Measurements from ENCODE around the gene PLOD2.

PLOD2 gene

DNA sequence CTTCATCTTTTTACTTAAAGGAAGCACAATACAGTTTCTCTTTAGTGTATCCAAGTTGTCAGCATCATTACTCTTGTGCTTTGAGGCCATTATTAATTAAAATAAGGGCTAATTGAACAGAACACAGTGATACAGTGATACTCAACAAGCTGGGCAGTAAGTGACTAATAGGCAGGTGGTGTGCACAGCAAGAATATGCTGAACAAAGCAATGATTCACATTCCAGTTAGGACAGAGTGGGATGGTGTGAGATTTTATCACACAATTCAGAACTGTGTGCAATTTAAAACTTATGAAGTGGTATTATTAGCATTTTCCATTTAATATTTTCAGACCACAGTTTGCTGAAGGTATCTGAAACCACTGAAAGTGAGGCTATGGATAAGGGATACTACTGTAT, 116.9 kb downstream of the PLOD2 start:
- DNase-seq (ENCODE audit: low read depth in 3 of 3), result no peak

DNA sequence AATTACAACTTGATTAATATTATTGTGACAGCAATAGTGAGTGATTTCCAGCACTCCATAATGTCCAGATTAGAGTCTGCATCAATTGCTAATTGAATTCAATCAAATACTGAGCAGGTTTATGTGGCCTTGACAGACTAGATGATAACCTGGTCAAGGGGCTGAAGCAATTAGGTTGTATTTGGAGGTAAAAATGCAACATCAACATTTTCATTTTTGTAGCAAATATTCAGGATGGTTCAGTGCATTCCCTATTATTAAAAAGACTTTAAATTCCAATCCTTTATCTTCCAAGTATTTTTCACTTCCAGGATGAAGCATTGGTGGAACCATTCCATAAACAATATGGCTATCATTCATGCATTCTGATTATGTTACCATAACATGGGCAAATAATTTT, 120.4 kb downstream of the PLOD2 start:
- no peak for DNase-seq (ENCODE audit: low read depth in 3 of 3)

DNA sequence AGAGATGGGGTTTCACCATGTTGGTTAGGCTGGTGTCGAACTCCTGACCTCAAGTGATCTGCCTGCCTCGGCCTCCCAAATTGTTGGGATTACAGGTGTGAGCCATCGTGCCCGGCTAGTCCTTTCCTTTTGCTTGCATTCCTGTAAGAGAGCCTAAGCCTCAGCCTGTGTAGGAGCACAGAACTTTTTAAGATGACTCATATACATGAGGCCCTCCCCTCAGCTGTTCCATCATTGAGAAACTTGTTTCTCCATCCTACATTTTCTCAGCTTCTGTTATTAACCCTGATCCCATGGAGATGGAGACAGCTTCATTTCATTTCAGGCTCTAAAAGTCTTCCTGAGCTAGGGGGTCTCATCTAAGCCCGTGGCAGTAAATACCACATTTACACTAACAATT, 123.3 kb downstream of the PLOD2 start:
- no peak for DNase-seq (ENCODE audit: low read depth in 3 of 3)

DNA sequence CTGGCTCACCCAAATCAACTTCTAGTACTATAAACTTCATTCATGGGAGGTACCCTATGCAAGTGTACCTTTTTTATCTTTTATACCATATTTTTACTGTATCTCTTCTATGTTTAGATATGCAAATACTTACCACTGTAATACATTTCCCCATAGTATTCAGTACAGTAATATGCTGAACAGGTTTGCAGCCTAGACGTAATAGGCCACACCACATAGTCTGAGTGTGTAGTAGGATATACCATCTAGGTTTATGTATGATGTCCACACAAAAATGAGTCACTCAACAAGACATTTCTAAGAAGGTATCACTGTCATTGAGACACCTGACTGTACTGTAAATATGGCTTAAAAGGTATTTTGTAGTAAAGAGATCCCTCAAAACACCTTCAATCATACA, 124.7 kb downstream of the PLOD2 start:
- DNase-seq (ENCODE audit: low read depth in 3 of 3), result no peak

DNA sequence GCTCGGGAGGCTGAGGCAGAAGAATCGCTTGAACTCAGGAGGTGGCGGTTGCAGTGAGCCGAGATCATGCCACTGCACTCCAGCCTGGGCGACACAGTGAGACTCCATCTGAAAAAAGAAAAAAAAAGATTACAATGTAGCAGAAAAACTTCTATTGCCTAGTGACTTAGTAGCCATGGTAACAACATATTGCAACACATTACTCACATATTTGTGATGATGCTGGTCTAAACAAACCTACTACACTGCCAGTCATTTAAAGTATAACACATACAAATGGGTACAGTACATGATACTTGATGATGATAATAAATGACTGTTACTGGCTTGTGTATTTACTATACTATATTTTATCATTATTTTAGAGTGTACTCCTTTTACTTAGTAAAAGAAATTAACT, 125.6 kb downstream of the PLOD2 start:
- no peak for DNase-seq (ENCODE audit: low read depth in 3 of 3)

DNA sequence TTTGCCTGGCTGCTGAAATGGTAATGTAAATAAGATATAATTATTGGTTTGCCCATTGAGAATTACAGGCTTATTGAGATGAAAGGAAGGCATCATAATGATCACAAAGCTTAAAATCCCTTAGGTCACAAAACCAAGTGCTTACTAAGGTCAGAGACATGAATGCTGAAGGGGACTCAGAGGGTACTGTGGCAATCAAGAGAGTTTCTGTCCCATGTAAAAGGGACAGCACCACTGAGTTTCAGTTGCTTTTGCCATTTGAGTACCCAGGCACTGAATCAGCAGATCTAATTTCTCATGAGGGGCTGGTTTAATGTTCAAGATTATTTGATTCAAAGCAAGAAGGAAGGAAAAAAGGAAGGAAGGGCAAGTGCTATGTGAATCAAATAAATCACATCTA, 127.0 kb downstream of the PLOD2 start:
- DNase-seq (ENCODE audit: low read depth in 3 of 3), result no peak

DNA sequence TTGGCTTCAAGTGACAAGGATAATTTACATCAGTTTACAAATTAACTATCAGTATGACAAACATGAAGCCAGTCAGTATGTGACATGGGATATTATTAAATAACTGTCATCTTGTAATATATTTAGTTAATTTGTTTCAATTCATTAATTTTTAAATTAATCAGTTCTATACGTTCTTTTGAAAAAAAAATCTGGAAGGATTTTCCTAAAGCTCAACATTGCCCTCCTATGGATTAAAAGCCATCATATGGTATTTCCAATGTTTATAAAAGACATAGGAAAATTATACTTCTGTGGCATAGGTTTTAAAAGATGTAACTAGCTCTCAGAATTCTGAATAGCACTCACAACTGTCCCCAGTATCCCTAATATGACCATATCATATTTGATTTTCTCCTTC, 134.4 kb downstream of the PLOD2 start:
- DNase-seq (ENCODE audit: low read depth in 3 of 3), result no peak

DNA sequence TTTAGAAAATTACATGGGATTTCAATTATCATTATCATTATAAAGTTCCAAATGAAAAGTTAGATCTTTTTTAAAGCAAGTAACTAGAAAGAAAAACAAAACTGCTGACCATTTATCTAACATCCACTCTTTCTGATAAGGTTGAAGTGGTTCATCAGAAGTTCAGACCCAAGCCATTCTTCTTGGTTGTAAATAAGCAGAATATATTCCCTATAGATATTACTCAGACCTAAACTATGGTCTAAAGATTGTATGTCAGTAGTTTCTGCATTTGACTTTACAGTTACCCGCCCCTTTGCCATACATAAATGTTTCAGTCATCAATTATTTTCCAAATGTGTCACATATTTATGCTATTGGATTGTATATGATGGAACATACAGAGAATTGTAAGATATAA, 136.7 kb downstream of the PLOD2 start:
- no peak for DNase-seq (ENCODE audit: low read depth in 3 of 3)

DNA sequence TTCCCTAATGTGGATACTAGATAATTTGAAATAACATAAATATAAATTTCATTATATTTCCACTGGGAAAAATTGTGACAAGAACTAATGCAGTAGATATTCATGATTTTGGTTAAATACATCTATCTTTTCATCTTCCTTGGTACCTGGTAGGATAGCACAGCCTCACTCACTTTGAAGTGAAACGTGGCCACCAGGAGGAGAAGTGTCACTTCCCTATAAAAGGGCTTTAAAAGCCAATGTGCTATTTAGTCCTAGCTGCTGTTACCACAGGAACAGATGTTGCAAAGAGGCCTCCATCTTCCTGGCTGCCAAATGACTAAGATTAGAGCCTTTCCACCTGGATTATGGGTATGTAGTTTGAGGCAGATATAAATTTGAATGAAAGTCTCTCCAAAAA, 140.0 kb downstream of the PLOD2 start:
- no peak for DNase-seq (ENCODE audit: low read depth in 3 of 3)

DNA sequence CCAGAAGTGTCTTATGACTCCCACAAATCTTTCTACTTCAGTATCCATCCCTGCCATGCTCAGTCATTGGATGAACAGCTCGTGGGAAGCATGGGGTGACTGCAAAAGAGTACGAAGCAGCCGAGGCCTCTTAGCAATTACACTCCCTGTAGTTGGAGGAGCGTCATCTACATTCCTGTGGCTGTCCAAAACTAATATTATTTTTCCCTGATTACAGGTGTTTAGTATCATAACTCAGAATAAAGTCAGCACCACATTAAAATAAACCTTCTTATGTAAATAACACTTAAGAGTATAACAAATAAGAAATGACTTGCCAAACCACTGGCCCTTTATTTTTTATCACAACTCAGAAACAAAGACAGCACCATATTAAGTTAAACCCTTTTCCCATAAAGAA, 141.5 kb downstream of the PLOD2 start:
- DNase-seq (ENCODE audit: low read depth in 3 of 3), result no peak
